ENCODE data around the gene TMEM132C. TPM values are rescaled to one million over a fixed set of nuclear protein-coding genes. Genes with fewer than 3 reads are reported as not detected.

TMEM132C gene
- total and polyA plus RNA-seq, 2 of the 13 experiments (the other 11 are each of a cell fraction or from before 2014, with no cell fraction given) = not detected

DNA sequence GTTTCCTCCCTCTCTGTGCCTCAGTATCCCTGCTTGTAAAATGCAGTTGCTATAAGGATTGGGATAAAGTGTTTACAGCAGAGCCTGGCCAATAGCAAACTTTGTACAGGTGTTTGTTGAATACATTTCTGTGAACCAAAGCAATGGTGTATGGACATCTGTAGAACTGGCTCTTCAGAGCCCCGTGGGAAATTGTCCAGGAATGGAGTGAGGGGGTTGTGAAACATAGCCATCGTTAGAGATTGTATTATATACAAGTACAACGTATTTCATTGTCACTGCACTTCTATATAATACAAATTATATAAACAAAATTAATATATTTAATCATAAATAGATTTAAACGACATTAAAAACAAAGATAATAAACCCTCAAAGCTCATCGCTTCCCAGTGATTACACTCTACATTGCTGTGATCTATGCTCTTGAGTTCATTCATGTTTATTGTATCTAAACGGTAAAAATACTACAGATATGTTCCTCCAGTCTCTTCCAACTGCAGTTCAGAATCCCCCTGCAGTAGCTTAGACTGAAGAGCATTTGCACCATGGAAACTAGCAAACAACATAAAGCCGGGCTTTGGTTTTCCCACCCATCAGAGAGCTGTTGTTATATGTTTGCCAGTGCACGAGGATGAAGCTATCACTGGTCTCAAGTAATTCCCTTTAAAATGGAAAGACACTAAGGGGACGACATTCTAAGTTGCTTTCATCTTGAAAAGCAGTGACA lies 216.7 kb downstream of the TMEM132C start:
- Histone ChIP-seq H2AFZ (ENCODE audit: low read length) (no peak overlapping the region), H4K20me1 (ENCODE audit: insufficient read depth, low read length) (no peaks in the 10 kb centered on the region), H3K4me2 (ENCODE audit: low read depth, low read length) (no peak overlapping the region), H3K4me1 (ENCODE audit: insufficient read depth, low read length) (no peaks in the 10 kb centered on the region), H3K27me3 (ENCODE audit: control insufficient read depth in 1 of 2, insufficient read depth in 2 of 2, low read length in 2 of 2) (peaks cover 0 to 15% of the 10 kb centered on the region in 2 experiments; a peak in 1 of 5 replicates), H3K36me3 (replicated peaks in 1 of 2; ENCODE audit: control insufficient read depth in 1 of 2, insufficient read depth in 2 of 2, low read length in 2 of 2) (no peaks in the 10 kb centered on the region), H3K9ac (ENCODE audit: insufficient read depth, low read depth, low read length) (no peak overlapping the region), H3K4me3 (replicated peaks in 1 of 3; ENCODE audit: insufficient read depth in 1 of 3, low read depth in 2 of 3, low read length in 3 of 3) (no peak overlapping the region), H3K27ac (ENCODE audit: extremely low read length, insufficient read depth, low read length) (no peak overlapping the region), H3K9me3 (ENCODE audit: low read length) (no peaks in the 10 kb centered on the region), H3K79me2 (ENCODE audit: insufficient read depth, low read length) (no peaks in the 10 kb centered on the region)
- in situ Hi-C loops (cut with HindIII; ENCODE audit: extremely low pct_ligation_motif_present, low pct_unique_long_range_greater_than_20kb) = no loop called here
- BruUV-seq (replicated peaks) = no TSS peak
- ChIA-PET CTCF (ENCODE audit: low intra/inter-chr PET ratio, low total read pairs) (no interaction called here), POLR2A (no interaction called here)
- no peak for TF ChIP-seq SATB2 (CRISPR knock-in tag; IDR thresholded peaks at IDR 0.05)
- TF ChIP-seq RXRA (CRISPR knock-in tag; IDR thresholded peaks at IDR 0.05) = no peak
- TF ChIP-seq, protein P1, sequence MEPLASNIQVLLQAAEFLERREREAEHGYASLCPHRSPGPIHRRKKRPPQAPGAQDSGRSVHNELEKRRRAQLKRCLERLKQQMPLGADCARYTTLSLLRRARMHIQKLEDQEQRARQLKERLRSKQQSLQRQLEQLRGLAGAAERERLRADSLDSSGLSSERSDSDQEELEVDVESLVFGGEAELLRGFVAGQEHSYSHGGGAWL (CRISPR knock-in tag; IDR thresholded peaks at IDR 0.05) = no peak
- TF ChIP-seq RORA (CRISPR knock-in tag; IDR thresholded peaks at IDR 0.05) = no peak
- TF ChIP-seq ZNF558 (CRISPR knock-in tag; IDR thresholded peaks at IDR 0.05; ENCODE audit: borderline replicate concordance) = no peak
- no peak for TF ChIP-seq RBM39 (IDR thresholded peaks at IDR 0.05; ENCODE audit: low read depth, low read length, poor library complexity, severe bottlenecking)
- TF ChIP-seq TBX3 (IDR thresholded peaks at IDR 0.05; ENCODE audit: borderline replicate concordance) = no peak
- no peak for TF ChIP-seq ZNF253 (CRISPR knock-in tag; IDR thresholded peaks at IDR 0.05; ENCODE audit: borderline replicate concordance)
- no peak for TF ChIP-seq KLF15 (CRISPR knock-in tag; IDR thresholded peaks at IDR 0.05; ENCODE audit: borderline replicate concordance)
- TF ChIP-seq, protein P2, sequence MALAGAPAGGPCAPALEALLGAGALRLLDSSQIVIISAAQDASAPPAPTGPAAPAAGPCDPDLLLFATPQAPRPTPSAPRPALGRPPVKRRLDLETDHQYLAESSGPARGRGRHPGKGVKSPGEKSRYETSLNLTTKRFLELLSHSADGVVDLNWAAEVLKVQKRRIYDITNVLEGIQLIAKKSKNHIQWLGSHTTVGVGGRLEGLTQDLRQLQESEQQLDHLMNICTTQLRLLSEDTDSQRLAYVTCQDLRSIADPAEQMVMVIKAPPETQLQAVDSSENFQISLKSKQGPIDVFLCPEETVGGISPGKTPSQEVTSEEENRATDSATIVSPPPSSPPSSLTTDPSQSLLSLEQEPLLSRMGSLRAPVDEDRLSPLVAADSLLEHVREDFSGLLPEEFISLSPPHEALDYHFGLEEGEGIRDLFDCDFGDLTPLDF (CRISPR knock-in tag; IDR thresholded peaks at IDR 0.05) = no peak
- TF ChIP-seq, protein P3, sequence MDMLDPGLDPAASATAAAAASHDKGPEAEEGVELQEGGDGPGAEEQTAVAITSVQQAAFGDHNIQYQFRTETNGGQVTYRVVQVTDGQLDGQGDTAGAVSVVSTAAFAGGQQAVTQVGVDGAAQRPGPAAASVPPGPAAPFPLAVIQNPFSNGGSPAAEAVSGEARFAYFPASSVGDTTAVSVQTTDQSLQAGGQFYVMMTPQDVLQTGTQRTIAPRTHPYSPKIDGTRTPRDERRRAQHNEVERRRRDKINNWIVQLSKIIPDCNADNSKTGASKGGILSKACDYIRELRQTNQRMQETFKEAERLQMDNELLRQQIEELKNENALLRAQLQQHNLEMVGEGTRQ (IDR thresholded peaks at IDR 0.05; ENCODE audit: low read depth, low read length) = no peak
- TF ChIP-seq, protein P3 (CRISPR knock-in tag; IDR thresholded peaks at IDR 0.05; ENCODE audit: borderline replicate concordance) = no peak
- no peak for TF ChIP-seq ZNF17 (CRISPR knock-in tag; IDR thresholded peaks at IDR 0.05)
- no peak for TF ChIP-seq TAF1 (CRISPR knock-in tag; IDR thresholded peaks at IDR 0.05)
- TF ChIP-seq, protein P4, sequence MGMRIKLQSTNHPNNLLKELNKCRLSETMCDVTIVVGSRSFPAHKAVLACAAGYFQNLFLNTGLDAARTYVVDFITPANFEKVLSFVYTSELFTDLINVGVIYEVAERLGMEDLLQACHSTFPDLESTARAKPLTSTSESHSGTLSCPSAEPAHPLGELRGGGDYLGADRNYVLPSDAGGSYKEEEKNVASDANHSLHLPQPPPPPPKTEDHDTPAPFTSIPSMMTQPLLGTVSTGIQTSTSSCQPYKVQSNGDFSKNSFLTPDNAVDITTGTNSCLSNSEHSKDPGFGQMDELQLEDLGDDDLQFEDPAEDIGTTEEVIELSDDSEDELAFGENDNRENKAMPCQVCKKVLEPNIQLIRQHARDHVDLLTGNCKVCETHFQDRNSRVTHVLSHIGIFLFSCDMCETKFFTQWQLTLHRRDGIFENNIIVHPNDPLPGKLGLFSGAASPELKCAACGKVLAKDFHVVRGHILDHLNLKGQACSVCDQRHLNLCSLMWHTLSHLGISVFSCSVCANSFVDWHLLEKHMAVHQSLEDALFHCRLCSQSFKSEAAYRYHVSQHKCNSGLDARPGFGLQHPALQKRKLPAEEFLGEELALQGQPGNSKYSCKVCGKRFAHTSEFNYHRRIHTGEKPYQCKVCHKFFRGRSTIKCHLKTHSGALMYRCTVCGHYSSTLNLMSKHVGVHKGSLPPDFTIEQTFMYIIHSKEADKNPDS (CRISPR knock-in tag; IDR thresholded peaks at IDR 0.05) = no peak
- TF ChIP-seq ZNF83 (CRISPR knock-in tag; IDR thresholded peaks at IDR 0.05; ENCODE audit: borderline replicate concordance) = no peak
- no peak for ATAC-seq
- intact Hi-C loops (cut with micrococcal nuclease; ENCODE audit: unreplicated experiment) = no loop called here
- no peak for DNase-seq (ENCODE audit: low spot score)
- no peak for FAIRE-seq
- 7% methylated on average over 9 of the region's 9 CpGs for WGBS (ENCODE audit: low lambda C conversion rate)
